ENCODE measurements around the gene DNAH2. TPM values are rescaled to one million over a fixed set of nuclear protein-coding genes. Genes with fewer than 3 reads are reported as not detected.

Gene DNAH2
- total and polyA plus RNA-seq, 2 of the 8 experiments (the other 6 are each of a cell fraction or from before 2014, with no cell fraction given), result 0.13 to 0.18 TPM

- TF ChIP-seq RNF2 (IDR thresholded peaks at IDR 0.05; ENCODE audit: borderline replicate concordance, low read depth, low read length, missing control alignments, poor library complexity, severe bottlenecking) (no peak), SP4 (IDR thresholded peaks at IDR 0.05; ENCODE audit: low read length) (no peak), CTCF (IDR thresholded peaks at IDR 0.05; ENCODE audit: control extremely low read depth in 1 of 3, insufficient read depth in 1 of 3, low read depth in 1 of 3, low read length in 3 of 3) (no peak), PHF8 (conservative IDR thresholded peaks at IDR 0.05; ENCODE audit: low read depth, low read length) (no peak), SIN3A (conservative IDR thresholded peaks at IDR 0.05 in 1 of 2, IDR thresholded peaks at IDR 0.05 in 1 of 2; ENCODE audit: low read depth in 1 of 2, low read length in 2 of 2) (no peak), BACH1 (IDR thresholded peaks at IDR 0.05; ENCODE audit: low read length) (no peak), TEAD4 (IDR thresholded peaks at IDR 0.05; ENCODE audit: low read depth, low read length) (no peak)
These were observed 133.3 kb downstream of the DNAH2 start (continued) for GRCh38 chr17:7850701-7851437.
